Small intestine (tissue), 7 donors: ENCODE results near the gene GNAT2. TPM values are rescaled to one million over a fixed set of nuclear protein-coding genes. Genes with fewer than 3 reads are reported as not detected.

Experiments
- DNase-seq, 2 donors: peaks; one replicate each; pipeline versions ENCODE4 v3.0.0 to v3.0.0-alpha.2; 2013
- FAIRE-seq: peaks from 2 replicates; lab custom pipeline; 2012; peaks lifted over from hg19 to GRCh38; lab: Jason Lieb, UNC
- H3K27ac ChIP-seq, 3 donors: one replicate each; pipeline ENCODE4 v1.5.1; 2013; ENCODE audit warnings: low read length in 2 of 3, mild to moderate bottlenecking in 2 of 3, control low read depth in 1 of 3, inconsistent platforms in 1 of 3, low read depth in 1 of 3, moderate library complexity in 1 of 3
- H3K27me3 ChIP-seq, 3 donors: one replicate each; pipeline ENCODE4 v1.6.1; 2013; ENCODE audit warnings: low read length in 3 of 3, inconsistent platforms in 1 of 3; ENCODE audit not compliant: control insufficient read depth in 3 of 3, insufficient read depth in 3 of 3
- H3K36me3 ChIP-seq, 3 donors: one replicate each; pipeline ENCODE4 v1.6.1; 2013; ENCODE audit warnings: low read length in 3 of 3, inconsistent platforms in 1 of 3, low read depth in 1 of 3, mild to moderate bottlenecking in 1 of 3, moderate library complexity in 1 of 3; ENCODE audit not compliant: control insufficient read depth in 3 of 3, insufficient read depth in 2 of 3
- H3K4me1 ChIP-seq, 3 donors: one replicate each; pipeline ENCODE4 v1.6.1; 2013; ENCODE audit warnings: low read length in 2 of 3, inconsistent platforms in 1 of 3, low read depth in 1 of 3, mild to moderate bottlenecking in 1 of 3, moderate library complexity in 1 of 3; ENCODE audit not compliant: control insufficient read depth in 3 of 3, insufficient read depth in 2 of 3
- H3K4me3 ChIP-seq, 3 donors: one replicate each; pipeline ENCODE4 v1.5.1; 2013; ENCODE audit warnings: low read length in 3 of 3, control low read depth in 1 of 3, inconsistent platforms in 1 of 3, low read depth in 1 of 3, mild to moderate bottlenecking in 1 of 3, moderate library complexity in 1 of 3
- H3K9me3 ChIP-seq, 2 donors: one replicate each; pipeline ENCODE4 v1.6.1; 2013; ENCODE audit warnings: low read depth in 1 of 2, low read length in 1 of 2; ENCODE audit not compliant: control insufficient read depth in 2 of 2, insufficient read depth in 1 of 2
- WGBS, 3 donors: extraction: QIAGEN DNeasy Blood & Tissue Kit; methylation state at CpG; one replicate each; pipeline ENCODE4 v1.1.7; 2013; 5-methylcytosine and 5-hydroxymethylcytosine counted together
- polyA plus RNA-seq, 4 donors: library from polyadenylated mRNA; stranded (reverse) in 3 of 4; unstranded in 1 of 4; fragments of 200-250 nt in 3 of 4; fragments of 120-200 nt in 1 of 4; gene quantifications; one replicate each; pipeline versions ENCODE4 v1.2.1 to v1.2.3, GENCODE V29; 2013
- donor health status: healthy with polysubstance abuse.
- donor health status: control.
- donor health status: control.
- donor health status: Bipolar disorder and iron deficiency.
- donor health status: healthy.

GNAT2 gene
- polyA plus RNA-seq, 4 donors = 0.04 to 0.28 TPM; not detected in 2

DNA sequence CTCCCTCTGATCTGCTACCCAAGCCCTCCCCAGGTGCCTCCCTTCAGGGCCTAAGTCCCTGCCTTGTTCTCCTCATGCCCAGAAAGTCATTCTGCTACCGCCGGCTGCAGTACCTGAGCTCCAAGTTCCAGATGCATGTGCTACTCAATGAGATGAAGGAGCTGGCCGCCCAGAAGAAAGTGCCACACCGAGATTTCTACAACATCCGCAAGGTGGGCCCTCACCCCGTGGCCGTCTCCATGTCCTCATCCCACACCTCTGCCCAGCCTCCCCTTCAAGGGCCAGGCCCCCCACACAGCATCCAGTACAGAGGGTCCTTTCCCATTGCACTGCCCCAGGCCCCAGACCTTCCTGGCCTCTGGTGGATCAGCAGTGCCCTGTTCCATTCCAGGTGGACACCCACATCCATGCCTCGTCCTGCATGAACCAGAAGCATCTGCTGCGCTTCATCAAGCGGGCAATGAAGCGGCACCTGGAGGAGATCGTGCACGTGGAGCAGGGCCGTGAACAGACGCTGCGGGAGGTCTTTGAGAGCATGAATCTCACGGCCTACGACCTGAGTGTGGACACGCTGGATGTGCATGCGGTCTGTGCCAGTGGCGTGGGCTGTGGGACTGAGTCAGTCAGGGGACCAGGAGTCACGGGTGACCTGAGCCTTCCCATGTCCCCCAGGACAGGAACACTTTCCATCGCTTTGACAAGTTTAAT, 8.4 kb upstream of the GNAT2 start:
- no peak overlapping the region for H3K4me3 ChIP-seq
- H3K27ac ChIP-seq = no peak overlapping the region
- whole genome bisulfite sequencing, 3 donors = 92 to 94% (median 93%) methylated on average over 23 of the region's 23 CpGs
- H3K36me3 ChIP-seq = peaks cover 13 to 95% (median 14%) of the 10 kb centered on the region in 3 donors
- H3K9me3 ChIP-seq = no peaks in the 10 kb centered on the region
- H3K27me3 ChIP-seq = no peaks in the 10 kb centered on the region
- FAIRE-seq = no peak
- peaks cover 0 to 12% (median 9%) of the 10 kb centered on the region in 3 donors for H3K4me1 ChIP-seq
- no peak for DNase-seq

DNA sequence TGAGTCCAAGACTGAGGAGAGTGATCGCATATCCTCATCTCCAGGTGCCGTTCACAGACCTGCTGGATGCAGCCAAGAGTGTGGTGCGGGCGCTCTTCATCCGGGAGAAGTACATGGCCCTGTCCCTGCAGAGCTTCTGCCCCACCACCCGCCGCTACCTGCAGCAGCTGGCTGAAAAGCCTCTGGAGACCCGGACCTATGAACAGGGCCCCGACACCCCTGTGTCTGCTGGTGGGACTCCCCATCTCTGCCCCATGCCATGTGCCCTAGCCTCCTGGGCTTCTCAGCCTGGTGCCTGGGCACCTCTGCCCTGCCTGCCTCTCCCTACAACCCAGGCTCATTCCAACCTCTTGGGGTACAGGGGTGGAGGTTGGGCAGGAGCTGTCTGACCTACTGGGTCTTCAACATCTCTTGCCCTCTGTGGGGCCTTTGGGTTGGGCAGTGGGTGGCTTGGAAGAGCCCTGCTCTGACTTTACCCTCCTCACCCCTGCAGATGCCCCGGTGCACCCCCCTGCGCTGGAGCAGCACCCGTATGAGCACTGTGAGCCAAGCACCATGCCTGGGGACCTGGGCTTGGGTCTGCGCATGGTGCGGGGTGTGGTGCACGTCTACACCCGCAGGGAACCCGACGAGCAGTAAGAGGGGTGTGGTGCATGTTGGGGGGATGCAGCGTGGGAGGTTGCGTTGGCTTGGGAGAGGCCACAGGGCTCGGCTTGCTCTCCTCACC, 7.4 kb upstream of the GNAT2 start:
- WGBS, 3 donors = 92 to 95% (median 92%) methylated on average over 19 to 21 of the region's 21 CpGs
- FAIRE-seq = no peak

DNA sequence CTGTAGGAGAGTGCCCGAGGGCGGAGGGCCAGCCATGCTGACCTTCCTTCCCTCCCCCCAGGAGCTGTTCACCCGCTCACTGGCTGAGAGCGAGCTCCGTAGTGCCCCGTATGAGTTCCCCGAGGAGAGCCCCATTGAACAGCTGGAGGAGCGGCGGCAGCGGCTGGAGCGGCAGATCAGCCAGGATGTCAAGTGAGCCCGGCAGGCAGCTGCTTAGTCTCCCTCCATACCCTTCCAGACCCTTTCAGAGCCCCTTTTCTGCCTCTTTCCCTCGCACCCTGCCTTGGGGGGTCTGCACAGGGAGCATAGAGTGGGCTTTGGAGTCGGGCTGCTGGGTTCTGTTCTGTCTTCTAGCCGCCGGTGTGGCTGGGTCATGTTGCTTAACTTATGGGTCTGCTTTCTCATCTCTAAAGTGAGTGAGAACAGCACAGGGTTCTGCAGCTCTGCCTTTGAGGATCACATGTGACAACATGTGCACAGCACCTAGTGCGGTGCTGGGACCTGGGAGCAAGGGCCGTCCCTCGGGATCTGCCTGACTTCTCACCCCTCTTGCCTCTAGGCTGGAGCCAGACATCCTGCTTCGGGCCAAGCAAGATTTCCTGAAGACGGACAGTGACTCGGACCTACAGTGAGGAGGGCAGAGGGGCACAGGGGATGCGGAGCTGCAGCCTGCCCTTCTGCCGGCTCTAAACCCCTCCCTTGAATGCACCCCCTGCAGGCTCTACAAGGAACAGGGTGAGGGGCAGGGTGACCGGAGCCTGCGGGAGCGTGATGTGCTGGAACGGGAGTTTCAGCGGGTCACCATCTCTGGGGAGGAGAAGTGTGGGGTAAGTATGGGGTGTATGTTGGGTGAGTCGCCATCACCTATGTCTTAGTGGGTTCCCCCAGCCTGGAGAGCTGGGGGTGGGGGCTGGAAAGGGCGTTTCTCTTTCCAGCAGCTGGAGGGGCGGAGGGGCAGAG, 6.5 kb upstream of the GNAT2 start:
- DNase-seq (no peak), FAIRE-seq (no peak)
- peaks cover 4 to 21% (median 7%) of the 10 kb centered on the region in 3 donors for H3K4me1 ChIP-seq
- H3K27ac ChIP-seq = no peak overlapping the region
- peaks cover 11 to 90% (median 13%) of the 10 kb centered on the region in 3 donors for H3K36me3 ChIP-seq
- WGBS, 3 donors = 79 to 87% (median 86%) methylated on average over 32 of the region's 32 CpGs
- H3K27me3 ChIP-seq = no peaks in the 10 kb centered on the region
- no peaks in the 10 kb centered on the region for H3K9me3 ChIP-seq
- H3K4me3 ChIP-seq = no peak overlapping the region

More for the DNA sequence above, 7.4 kb upstream of the GNAT2 start:
- no peaks in the 10 kb centered on the region for H3K27me3 ChIP-seq
- no peaks in the 10 kb centered on the region for H3K9me3 ChIP-seq
- no peak for DNase-seq
- H3K36me3 ChIP-seq = peaks cover 13 to 93% (median 14%) of the 10 kb centered on the region in 3 donors
- H3K27ac ChIP-seq = no peak overlapping the region
- H3K4me1 ChIP-seq = peaks cover 4 to 15% (median 6%) of the 10 kb centered on the region in 3 donors
- no peak overlapping the region for H3K4me3 ChIP-seq

DNA sequence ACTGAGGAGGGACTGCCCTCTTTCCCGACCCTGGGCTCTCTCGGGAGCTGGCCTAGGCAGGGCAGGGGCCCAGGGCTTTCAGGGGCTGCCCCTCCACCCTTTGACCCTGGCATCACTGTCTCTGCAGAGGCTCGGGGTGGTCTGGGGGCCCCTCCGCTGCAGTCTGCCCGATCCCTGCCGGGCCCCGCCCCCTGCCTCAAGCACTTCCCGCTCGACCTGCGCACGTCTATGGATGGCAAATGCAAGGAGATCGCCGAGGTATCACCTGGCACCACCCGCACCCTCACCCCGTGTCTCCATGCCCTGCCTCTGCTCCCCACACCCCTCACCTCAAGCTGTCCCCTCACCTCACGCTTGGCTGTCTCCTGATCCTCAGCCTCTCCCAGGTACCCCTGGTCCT, 5.8 kb upstream of the GNAT2 start:
- Histone ChIP-seq H3K4me3 (no peak overlapping the region), H3K9me3 (no peaks in the 10 kb centered on the region), H3K4me1 (peaks cover 4 to 21% (median 7%) of the 10 kb centered on the region in 3 donors), H3K36me3 (peaks cover 8 to 84% (median 12%) of the 10 kb centered on the region in 3 donors), H3K27me3 (no peaks in the 10 kb centered on the region), H3K27ac (no peak overlapping the region)
- 83 to 88% (median 84%) methylated on average over 16 of the region's 16 CpGs for WGBS, 3 donors
- no peak for DNase-seq
- FAIRE-seq = no peak

DNA sequence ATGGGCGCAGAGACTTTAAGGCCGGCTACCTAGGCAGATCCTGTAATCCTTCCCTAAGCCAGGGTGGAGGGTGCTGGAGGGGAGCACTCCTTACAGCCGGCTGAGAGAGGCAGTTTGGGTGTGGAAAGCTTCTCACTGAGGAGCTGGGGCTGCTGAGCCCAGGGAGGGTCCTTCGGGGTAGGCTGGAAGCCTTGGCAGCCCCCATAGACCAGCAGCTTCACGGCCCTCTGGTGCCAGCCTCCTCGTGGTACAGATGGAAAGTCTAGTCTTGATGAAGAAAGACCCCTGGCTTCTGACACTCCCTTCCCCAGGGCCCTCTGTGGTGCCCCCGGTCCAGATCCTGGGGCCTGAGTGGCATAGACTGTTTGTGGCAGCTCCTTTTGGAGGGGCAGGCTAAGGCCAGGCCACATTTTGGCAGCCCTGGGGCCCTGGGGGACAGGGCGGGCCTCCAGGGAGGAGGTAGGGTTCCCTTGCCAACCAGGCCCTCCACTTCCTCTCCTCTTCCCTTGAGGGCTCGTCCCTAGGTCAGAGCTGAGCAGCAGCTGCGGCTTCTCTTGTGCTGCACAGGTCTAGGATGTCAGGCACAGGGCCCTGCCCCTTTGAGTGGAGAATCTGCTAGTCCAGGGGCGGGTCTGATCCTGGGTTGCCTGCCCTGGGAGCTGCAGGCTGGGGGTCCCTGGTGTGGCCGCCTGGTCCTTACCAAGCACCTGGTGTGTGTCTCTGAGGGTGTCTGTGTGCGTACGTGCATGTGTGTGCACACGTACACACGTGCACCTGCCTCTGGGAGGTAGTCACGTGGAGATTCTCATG, 5.0 kb upstream of the GNAT2 start:
- DNase-seq = no peak
- Histone ChIP-seq H3K9me3 (no peaks in the 10 kb centered on the region), H3K4me1 (peaks cover 4 to 22% (median 7%) of the 10 kb centered on the region in 3 donors), H3K36me3 (peaks cover 7 to 76% (median 12%) of the 10 kb centered on the region in 3 donors), H3K27me3 (no peaks in the 10 kb centered on the region), H3K4me3 (no peak overlapping the region), H3K27ac (peak overlapping the region in 1 of 3 donors; percentile 3)
- FAIRE-seq = no peak
- WGBS, 3 donors = 67 to 78% (median 75%) methylated on average over 17 of the region's 17 CpGs

DNA sequence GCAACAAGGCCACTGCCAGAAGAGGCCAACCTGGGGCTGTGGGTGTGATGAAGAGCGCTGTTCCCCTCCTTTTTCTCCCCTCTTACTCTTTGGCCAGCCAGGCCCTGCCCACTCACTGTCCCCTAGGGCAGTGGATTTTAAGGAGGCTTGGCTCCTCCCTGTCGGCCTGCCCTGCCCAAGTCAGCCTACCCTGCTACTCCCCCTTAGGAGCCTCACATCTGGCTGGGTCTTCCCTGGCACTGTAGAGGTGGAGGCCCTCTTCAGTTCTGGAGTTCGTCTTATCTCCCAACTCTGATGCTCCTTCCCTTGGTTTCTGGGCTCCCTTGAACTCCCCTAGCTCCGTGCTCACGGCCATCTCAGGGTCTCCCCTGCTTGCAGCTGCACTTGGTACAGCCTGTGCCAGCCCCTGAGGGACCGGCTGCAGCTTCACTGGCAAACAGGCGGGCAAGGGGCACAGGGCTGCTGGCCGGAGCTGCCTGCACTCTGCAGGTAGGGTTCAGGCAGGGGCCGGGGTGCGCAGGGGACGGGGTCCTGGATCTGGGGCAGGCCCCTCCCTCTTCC, 4.3 kb upstream of the GNAT2 start:
- 49 to 65% (median 59%) methylated on average over 11 of the region's 11 CpGs for WGBS, 3 donors
- Histone ChIP-seq H3K9me3 (no peaks in the 10 kb centered on the region), H3K27me3 (no peaks in the 10 kb centered on the region), H3K27ac (no peak overlapping the region), H3K4me1 (peaks cover 4 to 27% (median 7%) of the 10 kb centered on the region in 3 donors), H3K4me3 (no peak overlapping the region), H3K36me3 (peaks cover 7 to 69% (median 9%) of the 10 kb centered on the region in 3 donors)
- FAIRE-seq (no peak), DNase-seq (no peak)

DNA sequence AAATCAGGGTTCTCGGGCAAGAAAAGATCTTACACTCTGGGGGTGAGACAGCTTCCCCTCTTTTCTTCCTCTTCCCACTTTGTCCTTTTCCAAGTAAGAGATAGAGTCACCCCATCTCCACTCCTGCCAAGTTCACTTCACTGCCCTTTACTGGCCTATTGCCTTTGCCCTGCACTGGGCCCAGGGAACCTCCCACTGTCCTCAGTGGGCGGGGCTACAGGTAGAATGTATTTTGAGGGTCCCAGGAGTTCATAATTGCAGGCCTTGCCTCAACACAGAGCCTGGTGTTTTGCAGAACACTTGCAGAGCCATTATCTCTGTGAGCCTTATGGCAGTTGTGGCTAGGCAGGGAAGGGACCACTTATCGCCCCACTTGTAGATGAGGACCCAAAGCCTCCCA, 3.5 kb upstream of the GNAT2 start:
- Histone ChIP-seq H3K4me1 (peaks cover 4 to 27% (median 7%) of the 10 kb centered on the region in 3 donors), H3K27ac (no peak overlapping the region), H3K4me3 (no peak overlapping the region), H3K36me3 (peaks cover 6 to 61% (median 9%) of the 10 kb centered on the region in 3 donors), H3K9me3 (no peaks in the 10 kb centered on the region), H3K27me3 (no peaks in the 10 kb centered on the region)
- no peak for FAIRE-seq
- WGBS, 3 donors = 81 to 87% (median 85%) methylated on average over 3 of the region's 3 CpGs
- DNase-seq = no peak
